ENCODE data around the gene ENTPD7.
A peak's percentile ranks its signal among the peaks of the same experiment; 100 is the strongest.

Gene ENTPD7

DNA sequence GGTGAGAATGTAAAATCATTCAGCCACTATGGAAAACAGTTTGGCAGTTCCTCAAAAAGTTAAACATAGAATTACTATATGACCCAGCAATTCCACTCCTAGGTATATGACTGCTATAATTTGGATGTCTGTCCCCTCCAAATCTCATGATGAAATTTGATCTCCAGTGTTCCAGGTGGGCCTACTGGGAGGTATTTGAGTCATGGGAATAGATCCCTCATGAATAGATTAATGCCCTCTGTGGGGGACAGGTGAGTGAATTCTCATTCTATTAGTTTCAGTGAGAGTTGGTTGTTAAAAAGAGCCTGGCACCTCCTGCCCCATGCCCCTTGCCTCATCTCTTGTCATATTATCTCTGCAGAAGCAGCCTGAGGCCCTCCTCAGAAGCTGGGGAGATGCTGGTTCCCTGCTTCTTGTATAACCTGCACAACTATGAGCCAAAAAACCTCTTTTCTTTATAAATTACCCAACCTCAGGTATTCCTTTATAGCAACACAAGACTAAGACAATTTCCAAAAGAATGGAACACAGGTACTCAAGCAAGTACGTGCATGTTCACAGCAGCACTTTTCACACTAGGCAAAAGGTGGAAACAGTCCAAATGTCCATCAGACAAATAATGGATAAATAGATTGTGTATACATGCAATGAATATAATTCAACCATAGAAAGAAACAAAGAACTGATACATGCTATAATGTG lies 30.2 kb upstream of the ENTPD7 start:
- no peak overlapping the region for H3K4me3 Mint-ChIP-seq
- H3K9me3 Mint-ChIP-seq (ENCODE audit: low read depth) = no peaks in the 10 kb centered on the region
- no peaks in the 10 kb centered on the region for H3K4me1 Mint-ChIP-seq (ENCODE audit: low read depth)
- no peak overlapping the region for H3K27ac Mint-ChIP-seq
- H3K27me3 Mint-ChIP-seq = peaks cover 10% of the 10 kb centered on the region
- peaks cover under 1% of the 10 kb centered on the region for H3K36me3 Mint-ChIP-seq

DNA sequence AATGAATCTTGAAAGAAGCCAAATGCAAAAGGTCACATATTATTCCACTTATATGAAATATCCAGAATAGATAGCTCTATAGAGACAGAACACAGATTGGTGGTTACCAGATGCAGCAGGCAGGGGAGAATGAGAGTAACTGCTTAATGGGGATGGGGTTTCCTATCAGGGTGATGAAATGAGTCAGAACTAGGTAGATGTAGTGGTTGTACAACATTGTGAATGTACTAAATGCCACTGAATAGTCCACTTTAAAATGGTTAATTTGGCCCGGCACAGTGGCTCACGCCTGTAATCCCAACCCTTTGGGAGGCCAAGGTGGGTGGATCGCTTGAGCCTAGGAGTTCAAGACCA lies 29.7 kb upstream of the ENTPD7 start:
- Mint-ChIP-seq H3K9me3 (ENCODE audit: low read depth) (no peaks in the 10 kb centered on the region), H3K27ac (no peak overlapping the region), H3K36me3 (peaks cover 5% of the 10 kb centered on the region), H3K4me3 (no peak overlapping the region), H3K27me3 (peaks cover 13% of the 10 kb centered on the region), H3K4me1 (ENCODE audit: low read depth) (no peaks in the 10 kb centered on the region)

DNA sequence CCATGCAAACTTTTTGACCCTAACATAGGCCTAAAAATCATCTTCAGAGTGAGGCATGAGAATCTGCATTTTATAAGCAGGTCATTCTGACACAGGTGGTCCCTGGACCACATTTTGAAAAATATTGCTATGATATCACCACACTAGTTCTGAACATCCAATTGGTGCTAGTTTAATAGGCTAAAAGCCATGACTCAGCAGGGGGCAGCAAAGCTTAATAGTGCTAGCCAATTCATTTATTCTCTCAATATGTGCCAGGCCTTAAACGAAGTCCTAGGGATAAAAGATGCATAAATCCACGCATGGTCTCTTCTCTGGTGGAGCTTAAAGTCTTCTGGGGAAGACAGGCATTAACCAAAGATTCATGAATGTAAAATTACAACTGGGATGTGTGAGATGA lies 28.9 kb upstream of the ENTPD7 start:
- no peak overlapping the region for H3K27ac Mint-ChIP-seq

DNA sequence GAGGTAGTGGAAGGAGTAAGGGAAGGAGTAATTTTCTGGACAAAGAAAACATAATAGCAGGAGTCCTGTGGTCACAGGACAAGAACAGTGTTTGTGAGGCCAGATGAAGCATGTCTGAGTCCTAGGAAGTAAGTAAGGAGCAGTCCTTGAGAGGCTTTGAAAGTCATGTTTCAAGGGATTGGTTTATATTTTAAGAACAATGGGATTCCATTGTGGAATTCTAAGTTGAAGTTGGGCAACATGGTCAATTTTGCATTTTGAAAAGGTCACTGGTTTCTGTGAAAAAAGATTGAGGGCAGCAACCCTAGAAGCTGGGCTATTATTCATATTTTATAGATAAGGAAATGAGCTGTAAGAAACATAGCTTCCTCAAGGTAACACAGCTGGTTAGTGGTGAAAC lies 28.3 kb upstream of the ENTPD7 start:
- Mint-ChIP-seq H3K27ac (no peak overlapping the region), H3K9me3 (ENCODE audit: low read depth) (no peaks in the 10 kb centered on the region), H3K36me3 (peaks cover 7% of the 10 kb centered on the region), H3K4me1 (ENCODE audit: low read depth) (no peaks in the 10 kb centered on the region), H3K27me3 (peaks cover 17% of the 10 kb centered on the region), H3K4me3 (no peak overlapping the region)

More for the DNA sequence above, 28.9 kb upstream of the ENTPD7 start:
- H3K4me3 Mint-ChIP-seq = no peak overlapping the region
- no peaks in the 10 kb centered on the region for H3K9me3 Mint-ChIP-seq (ENCODE audit: low read depth)
- peaks cover 17% of the 10 kb centered on the region for H3K27me3 Mint-ChIP-seq
- H3K36me3 Mint-ChIP-seq = peaks cover 7% of the 10 kb centered on the region
- no peaks in the 10 kb centered on the region for H3K4me1 Mint-ChIP-seq (ENCODE audit: low read depth)

DNA sequence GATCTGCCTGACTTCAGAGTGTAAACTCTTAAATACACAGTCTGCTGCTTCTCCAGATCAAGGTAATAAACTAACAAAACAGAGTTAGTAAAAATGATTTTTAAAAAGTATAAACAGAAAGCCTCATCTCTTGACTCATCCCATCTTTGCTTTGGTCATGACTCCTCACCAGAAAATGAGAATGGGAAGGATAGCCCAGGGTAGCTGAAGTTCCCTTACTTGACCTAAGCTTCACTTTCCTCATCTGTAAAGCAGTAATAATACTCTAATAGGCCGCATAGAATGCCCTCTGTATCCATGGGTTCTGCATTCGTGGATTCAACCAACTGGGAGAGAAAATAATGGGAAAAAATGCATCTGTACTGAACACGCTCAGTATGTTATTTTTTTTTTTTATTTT lies 27.8 kb upstream of the ENTPD7 start:
- no peak overlapping the region for H3K4me3 Mint-ChIP-seq

DNA sequence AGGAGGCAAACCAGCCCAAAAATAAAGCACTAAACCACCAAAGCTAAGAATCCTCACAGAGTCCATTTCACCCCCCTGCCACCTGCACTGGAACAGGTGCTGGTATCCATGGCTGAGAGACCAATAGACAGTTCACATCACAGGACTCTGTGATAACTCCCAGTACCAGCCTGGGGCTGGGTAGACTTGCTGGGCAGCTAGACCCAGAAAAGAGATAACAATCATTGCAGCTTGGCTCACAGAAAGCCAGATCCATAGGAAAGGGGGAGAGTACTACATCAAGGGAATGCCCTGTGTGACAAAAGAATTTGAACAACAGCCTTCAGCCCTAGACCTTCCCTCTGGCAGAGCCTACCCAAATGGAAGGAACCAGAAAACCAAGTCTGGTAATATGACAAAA lies 25.5 kb upstream of the ENTPD7 start:
- H3K4me3 Mint-ChIP-seq = no peak overlapping the region
- peaks cover 17% of the 10 kb centered on the region for H3K27me3 Mint-ChIP-seq
- no peaks in the 10 kb centered on the region for H3K9me3 Mint-ChIP-seq (ENCODE audit: low read depth)
- H3K4me1 Mint-ChIP-seq (ENCODE audit: low read depth) = no peaks in the 10 kb centered on the region
- no peak overlapping the region for H3K27ac Mint-ChIP-seq
- peaks cover 7% of the 10 kb centered on the region for H3K36me3 Mint-ChIP-seq

More for the DNA sequence above, 27.8 kb upstream of the ENTPD7 start:
- Mint-ChIP-seq H3K4me1 (ENCODE audit: low read depth) (no peaks in the 10 kb centered on the region), H3K36me3 (peaks cover 7% of the 10 kb centered on the region), H3K9me3 (ENCODE audit: low read depth) (no peaks in the 10 kb centered on the region), H3K27ac (no peak overlapping the region), H3K27me3 (peaks cover 17% of the 10 kb centered on the region)

DNA sequence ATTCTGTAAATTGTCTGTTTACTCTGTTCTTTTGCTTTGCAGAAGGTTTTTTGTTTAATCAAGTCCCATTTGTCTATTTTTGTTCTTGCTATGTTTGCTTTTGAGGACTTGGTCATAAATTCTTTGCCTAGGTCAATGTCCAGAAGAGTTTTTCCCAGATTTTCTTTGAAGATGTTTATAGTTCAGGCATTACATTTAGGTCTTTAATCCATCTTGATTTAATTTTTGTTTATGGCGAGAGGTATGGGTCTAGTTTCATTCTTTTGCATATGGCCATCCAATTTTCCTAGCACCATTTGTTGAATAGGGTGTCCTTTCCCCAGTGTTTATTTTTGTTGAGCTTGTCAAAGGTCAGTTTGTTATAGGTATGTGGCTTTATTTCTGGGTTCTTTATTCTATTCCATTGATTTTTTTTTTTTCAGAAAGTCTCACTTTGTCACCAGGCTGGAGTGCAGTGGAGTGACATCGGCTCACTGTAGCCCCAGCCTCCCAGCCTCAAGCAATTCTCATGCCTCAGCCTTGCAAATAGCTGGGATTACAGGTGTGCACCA lies 11.6 kb upstream of the ENTPD7 start:
- Mint-ChIP-seq H3K27me3 (peaks cover 21% of the 10 kb centered on the region), H3K9me3 (ENCODE audit: low read depth) (peaks cover 5% of the 10 kb centered on the region)

DNA sequence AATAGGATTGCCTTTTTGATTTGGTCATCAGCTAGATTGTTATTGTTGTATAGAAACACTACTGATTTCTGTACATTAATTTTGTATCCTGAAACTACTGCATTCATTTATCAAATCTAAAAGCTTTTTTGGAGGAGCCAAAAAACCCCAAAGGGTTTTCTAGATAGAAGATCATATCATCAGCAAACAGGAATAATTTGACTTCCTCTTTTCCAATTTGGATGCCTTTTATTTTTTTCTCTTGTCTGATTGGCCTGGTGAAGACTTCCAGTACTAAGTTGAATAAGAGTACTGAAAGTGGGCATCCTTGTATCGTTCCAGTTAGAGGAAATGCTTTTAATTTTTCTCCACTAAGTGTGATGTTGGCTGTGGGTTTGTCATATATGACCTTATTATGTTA lies 10.6 kb upstream of the ENTPD7 start:
- H3K4me3 Mint-ChIP-seq = no peak overlapping the region
- no peaks in the 10 kb centered on the region for H3K4me1 Mint-ChIP-seq (ENCODE audit: low read depth)
- peaks cover 5% of the 10 kb centered on the region for H3K9me3 Mint-ChIP-seq (ENCODE audit: low read depth)
- peaks cover 10% of the 10 kb centered on the region for H3K36me3 Mint-ChIP-seq
- no peak overlapping the region for H3K27ac Mint-ChIP-seq
- H3K27me3 Mint-ChIP-seq = peaks cover 25% of the 10 kb centered on the region

More for the DNA sequence above, 11.6 kb upstream of the ENTPD7 start:
- peaks cover 7% of the 10 kb centered on the region for H3K36me3 Mint-ChIP-seq
- H3K4me1 Mint-ChIP-seq (ENCODE audit: low read depth) = no peaks in the 10 kb centered on the region
- H3K27ac Mint-ChIP-seq = no peak overlapping the region
- no peak overlapping the region for H3K4me3 Mint-ChIP-seq

DNA sequence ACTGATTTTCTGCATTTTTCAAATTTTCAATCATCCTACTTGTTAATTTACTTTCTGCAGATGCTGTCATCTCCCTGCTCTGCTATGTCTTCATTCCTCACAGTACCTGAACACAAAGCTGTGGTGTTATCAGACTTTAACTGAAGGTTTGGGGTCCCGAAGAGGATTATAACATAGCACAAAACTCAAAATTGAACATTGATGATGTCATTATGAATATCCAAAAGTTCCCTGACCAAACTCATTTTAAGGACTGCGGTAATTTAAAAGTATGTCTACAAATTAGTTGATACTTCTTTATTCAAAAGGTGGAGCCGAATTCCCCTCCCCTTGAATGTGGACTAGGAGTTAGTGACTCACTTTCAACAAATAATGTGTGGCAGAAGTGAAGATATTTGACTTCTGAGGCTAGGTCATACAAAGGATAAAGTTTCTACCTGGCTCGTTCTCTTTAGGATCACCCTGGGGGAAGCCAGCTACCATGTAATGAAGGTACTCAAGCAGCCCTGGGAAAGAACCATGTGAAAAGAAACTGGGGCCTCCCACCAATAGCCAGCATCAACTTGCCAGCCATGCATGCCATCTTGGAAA lies 6.4 kb upstream of the ENTPD7 start:
- H3K27me3 Mint-ChIP-seq = peaks cover 21% of the 10 kb centered on the region

DNA sequence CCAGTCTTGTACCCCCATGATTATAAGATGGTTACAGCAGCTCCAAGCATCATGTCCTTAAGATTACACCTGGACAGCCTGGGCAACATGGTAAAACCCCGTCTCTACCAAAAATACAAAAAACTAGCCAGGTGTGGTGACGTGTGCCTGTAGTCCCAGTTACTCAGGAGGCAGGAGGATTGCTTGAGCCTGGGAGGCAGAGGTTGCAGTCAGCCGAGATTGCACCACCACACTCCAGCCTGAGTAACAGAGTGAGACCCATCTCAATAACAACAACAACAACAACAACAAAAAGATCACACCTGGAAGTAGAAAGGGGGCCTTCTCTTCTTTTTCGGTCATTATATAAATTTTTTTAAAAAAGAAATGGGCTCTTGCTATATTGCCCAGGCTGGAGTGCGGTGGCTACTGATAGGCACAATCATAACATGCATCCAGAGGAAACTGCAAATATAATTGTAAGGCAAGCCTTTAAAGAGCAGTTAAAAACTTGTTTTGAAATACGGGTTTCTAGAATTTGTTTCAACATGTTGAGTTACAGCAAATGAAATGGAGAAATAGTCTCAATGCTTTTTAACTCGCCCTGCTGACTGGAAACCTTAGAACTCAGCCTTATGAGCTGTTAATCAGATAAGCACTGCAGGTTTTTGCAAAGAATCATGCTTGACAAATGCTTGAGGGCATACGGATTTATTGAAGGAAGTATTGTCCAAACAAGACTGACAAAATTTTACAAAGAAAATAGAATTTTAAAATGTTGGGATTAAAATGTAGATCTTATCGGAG lies 4.7 kb upstream of the ENTPD7 start:
- Mint-ChIP-seq H3K4me3 (no peak overlapping the region), H3K4me1 (ENCODE audit: low read depth) (peaks cover 13% of the 10 kb centered on the region), H3K9me3 (ENCODE audit: low read depth) (no peaks in the 10 kb centered on the region), H3K27ac (no peak overlapping the region), H3K36me3 (peaks cover 4% of the 10 kb centered on the region), H3K27me3 (peaks cover 21% of the 10 kb centered on the region)

More for the DNA sequence above, 6.4 kb upstream of the ENTPD7 start:
- H3K9me3 Mint-ChIP-seq (ENCODE audit: low read depth) = no peaks in the 10 kb centered on the region
- no peaks in the 10 kb centered on the region for H3K4me1 Mint-ChIP-seq (ENCODE audit: low read depth)
- H3K27ac Mint-ChIP-seq = no peak overlapping the region
- H3K36me3 Mint-ChIP-seq = peaks cover 4% of the 10 kb centered on the region
- H3K4me3 Mint-ChIP-seq = no peak overlapping the region

DNA sequence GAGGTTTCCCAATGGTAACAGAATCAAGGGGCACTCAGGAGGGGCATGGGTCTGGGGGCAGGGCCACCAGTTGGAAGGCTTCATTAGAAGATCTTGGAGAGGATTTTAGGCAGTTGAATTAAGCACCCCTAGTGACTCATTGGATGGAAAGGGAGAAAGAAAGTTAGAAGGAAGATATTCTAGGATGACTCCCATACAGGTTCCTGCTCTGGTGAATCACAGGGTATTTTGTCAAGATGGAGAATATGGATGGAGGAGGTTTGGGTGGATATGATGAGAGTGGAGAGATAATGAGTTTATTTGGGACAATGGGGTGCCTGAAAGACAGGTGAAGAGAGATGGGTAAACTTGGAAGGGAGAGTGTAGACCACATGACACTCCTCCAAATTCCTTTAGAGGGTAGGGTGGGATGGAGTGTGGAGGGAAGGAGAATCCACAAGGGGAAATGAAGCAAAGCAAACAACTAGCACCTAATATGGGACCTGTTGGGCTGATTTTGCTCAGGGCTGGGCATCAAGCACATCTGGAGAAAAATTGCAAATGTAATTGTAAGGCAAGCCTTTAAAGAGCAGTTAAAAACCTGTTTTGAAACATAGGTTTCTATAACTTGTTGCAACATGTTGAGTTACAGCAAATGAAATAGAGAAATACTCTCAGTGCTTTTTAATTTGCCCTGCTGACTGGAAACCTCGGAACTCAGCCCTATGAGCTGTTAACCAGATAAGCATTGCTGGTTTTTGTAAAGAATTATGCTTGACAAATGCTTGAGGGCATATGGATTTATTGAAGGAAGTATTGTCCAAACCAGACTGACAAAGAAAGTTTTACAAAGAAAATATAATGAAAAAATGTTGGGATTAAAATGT lies 2.9 kb upstream of the ENTPD7 start:
- no peak overlapping the region for H3K27ac Mint-ChIP-seq
- peaks cover 15% of the 10 kb centered on the region for H3K27me3 Mint-ChIP-seq
- H3K9me3 Mint-ChIP-seq (ENCODE audit: low read depth) = no peaks in the 10 kb centered on the region
- no peak overlapping the region for H3K4me3 Mint-ChIP-seq
- H3K36me3 Mint-ChIP-seq = peaks cover 3% of the 10 kb centered on the region
- H3K4me1 Mint-ChIP-seq (ENCODE audit: low read depth) = peaks cover 24% of the 10 kb centered on the region

DNA sequence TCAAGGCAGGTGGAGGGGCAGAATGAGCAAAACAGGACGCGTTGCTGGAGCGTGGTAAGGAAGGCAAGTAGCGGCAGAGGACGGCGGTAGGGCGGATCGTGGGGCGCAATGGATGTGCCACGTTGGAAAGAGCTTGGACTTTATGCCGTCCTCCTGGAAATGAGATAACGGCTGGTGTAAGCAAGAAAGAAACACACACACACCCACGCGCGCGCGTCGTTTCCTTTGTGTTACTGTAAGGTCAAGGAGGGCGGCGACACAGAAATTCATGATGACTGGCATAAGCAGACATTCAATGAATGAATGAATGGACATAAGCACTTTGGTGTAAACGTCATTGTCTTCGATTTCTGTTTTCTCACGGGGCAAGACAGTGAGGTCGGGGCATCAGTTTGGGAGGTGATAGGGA lies 683 bp upstream of the ENTPD7 start:
- Mint-ChIP-seq H3K27me3 (peaks cover 7% of the 10 kb centered on the region), H3K36me3 (peaks cover under 1% of the 10 kb centered on the region), H3K9me3 (ENCODE audit: low read depth) (no peaks in the 10 kb centered on the region), H3K4me1 (ENCODE audit: low read depth) (peaks cover 29% of the 10 kb centered on the region), H3K4me3 (peak overlapping the region; percentile 98), H3K27ac (peak overlapping the region; percentile 87)

DNA sequence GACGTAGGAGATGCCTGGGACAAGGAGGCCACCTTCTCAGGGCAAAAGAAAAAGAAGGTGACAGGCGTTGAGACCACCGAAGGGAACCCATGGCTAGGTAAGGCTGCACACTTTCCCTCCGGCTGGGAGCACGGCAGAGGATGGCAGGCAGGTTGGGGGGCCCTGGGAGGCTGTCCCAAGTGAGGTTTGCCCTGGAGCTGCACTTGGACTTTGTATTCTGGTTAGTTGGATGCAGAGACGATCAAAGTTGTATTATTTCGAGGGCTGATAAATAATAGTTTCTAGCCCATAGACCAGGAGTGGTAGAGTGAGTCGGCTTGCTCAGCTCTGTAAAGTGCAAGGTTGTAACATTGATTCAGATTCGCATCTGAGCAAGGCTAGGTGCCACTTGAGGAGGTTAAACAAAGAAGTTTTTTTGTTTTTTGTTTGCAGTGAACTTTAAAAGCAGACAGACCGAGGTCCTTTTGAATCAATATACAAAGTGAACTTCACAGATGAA lies 608 bp downstream of the ENTPD7 start:
- peaks cover 29% of the 10 kb centered on the region for H3K4me1 Mint-ChIP-seq (ENCODE audit: low read depth)
- H3K27ac Mint-ChIP-seq = peak overlapping the region; percentile 29
- no peaks in the 10 kb centered on the region for H3K9me3 Mint-ChIP-seq (ENCODE audit: low read depth)
- peak overlapping the region; percentile 98 for H3K4me3 Mint-ChIP-seq
- H3K36me3 Mint-ChIP-seq = no peaks in the 10 kb centered on the region
- peaks cover 7% of the 10 kb centered on the region for H3K27me3 Mint-ChIP-seq

DNA sequence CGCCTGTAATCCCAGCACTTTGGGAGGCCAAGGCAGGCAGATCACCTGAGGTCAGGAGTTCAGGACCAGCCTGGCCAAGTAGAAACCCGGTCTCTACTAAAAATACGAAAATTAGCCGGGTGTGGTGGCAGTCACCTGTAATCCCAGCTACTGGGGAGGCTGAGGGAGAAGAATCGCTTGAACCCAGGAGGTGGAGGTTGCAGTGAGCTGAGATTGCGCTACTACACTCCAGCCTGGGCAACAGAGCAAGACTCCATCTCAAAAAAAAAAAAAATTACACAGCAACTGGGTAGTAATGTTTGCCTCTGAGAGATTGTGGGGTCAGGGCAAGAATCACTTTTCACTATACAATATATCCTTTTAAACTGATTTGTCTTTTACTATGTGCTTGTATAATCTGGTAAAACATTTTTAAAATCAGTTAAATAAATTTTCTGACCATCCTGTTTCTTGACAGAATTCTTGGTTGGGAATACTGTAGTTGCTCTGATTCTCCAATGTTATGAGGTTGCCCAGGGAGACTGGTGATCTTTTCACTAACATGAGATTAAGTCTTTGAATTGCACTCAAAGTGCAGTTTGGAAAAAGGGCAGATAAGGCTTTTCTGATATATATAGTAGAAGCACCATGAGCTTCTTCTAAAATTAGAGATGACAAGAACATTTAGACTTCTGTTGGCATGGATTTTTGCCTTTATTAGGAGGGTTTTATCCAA lies 1.5 kb downstream of the ENTPD7 start:
- Mint-ChIP-seq H3K4me1 (ENCODE audit: low read depth) (peaks cover 29% of the 10 kb centered on the region), H3K36me3 (peaks cover 2% of the 10 kb centered on the region), H3K27ac (no peak overlapping the region), H3K9me3 (ENCODE audit: low read depth) (no peaks in the 10 kb centered on the region), H3K27me3 (peaks cover 4% of the 10 kb centered on the region), H3K4me3 (peak overlapping the region; percentile 98)

Data from activated naive CD8-positive, alpha-beta T cell (primary cell).